Activated T-helper 9 cell treated with anti-CD3 and anti-CD28 coated beads, Interleukin-2, amount 50 U/mL, for 16 hours (primary cell): ENCODE results near the gene PES1.
"Not testable (repeated sequence)": the region's sequence is repeated elsewhere in the genome, so short reads cannot be mapped to it uniquely, and the experiment has no call there.

ENCODE experiments used
- DNase-seq: peaks from one replicate; pipeline ENCODE4 v3.0.0-alpha.2; 2020; ENCODE audit warnings: low read depth

Gene PES1

GRCh38 chr22:30574997-30575671 is 16.6 kb downstream of the PES1 start:
- no peak for DNase-seq

- no peak for DNase-seq
Measured at GRCh38 chr22:30574095-30574981, 17.4 kb downstream of the PES1 start, which contains the start of gene GAL3ST1. GAL3ST1 (minus strand) TSS chr22:30574665; CDS start chr22:30557392, 17,273 bp downstream.

- no peak for DNase-seq
Measured at GRCh38 chr22:30573594-30574094, 18.1 kb downstream of the PES1 start.

- DNase-seq = no peak
Measured at GRCh38 chr22:30572840-30573593, 18.7 kb downstream of the PES1 start.

GRCh38 chr22:30572210-30572609 is 19.5 kb downstream of the PES1 start:
- no peak for DNase-seq

GRCh38 chr22:30569674-30570202 is 22.0 kb downstream of the PES1 start:
- no peak for DNase-seq

GRCh38 chr22:30568137-30568805 is 23.4 kb downstream of the PES1 start:
- no peak for DNase-seq

- DNase-seq = not testable (repeated sequence)
Measured at GRCh38 chr22:30567277-30567676, 24.4 kb downstream of the PES1 start.

GRCh38 chr22:30566125-30566524 is 25.6 kb downstream of the PES1 start:
- DNase-seq = no peak

- DNase-seq = no peak
Measured at GRCh38 chr22:30565341-30565740, 26.4 kb downstream of the PES1 start.

- DNase-seq = no peak
Measured at GRCh38 chr22:30564761-30565119, 27.0 kb downstream of the PES1 start.

- no peak for DNase-seq
Measured at GRCh38 chr22:30564045-30564760, 27.5 kb downstream of the PES1 start.

- DNase-seq = no peak
Measured at GRCh38 chr22:30562366-30562765, 29.3 kb downstream of the PES1 start.

- DNase-seq = no peak
Measured at GRCh38 chr22:30561402-30562189, 30.1 kb downstream of the PES1 start.

GRCh38 chr22:30560643-30561202 is 31.0 kb downstream of the PES1 start:
- DNase-seq = not testable (repeated sequence)

- no peak for DNase-seq
Measured at GRCh38 chr22:30559889-30560288, 31.8 kb downstream of the PES1 start.

GRCh38 chr22:30557243-30557642 is 34.5 kb downstream of the PES1 start:
- no peak for DNase-seq

GRCh38 chr22:30556388-30556787 is 35.3 kb downstream of the PES1 start:
- no peak for DNase-seq
